ENCODE measurements around the gene PVALB. TPM values are rescaled to one million over a fixed set of nuclear protein-coding genes. Genes with fewer than 3 reads are reported as not detected.

PVALB gene
- total RNA-seq, 1 donor from 2014 or later, result not detected

DNA sequence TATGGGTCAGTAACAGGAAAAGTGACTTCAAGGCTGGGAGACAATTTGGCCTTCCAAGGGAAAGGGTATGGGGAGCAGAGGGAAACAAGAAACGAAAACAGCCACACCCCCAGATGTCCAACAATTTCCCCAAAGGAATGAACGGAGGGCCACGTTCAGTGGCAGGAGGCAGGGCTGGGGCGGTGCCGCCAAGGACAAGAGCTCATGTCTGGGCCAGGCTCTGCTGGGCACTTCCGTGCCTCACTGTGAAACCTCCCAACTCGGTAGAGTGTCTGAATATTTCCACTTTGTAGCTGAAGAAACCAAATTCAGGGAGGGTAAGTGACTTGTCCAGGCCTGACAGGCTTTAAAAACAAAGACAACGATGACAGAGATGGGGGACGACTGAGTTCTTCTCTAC lies 52.8 kb downstream of the PVALB start:
- peak in 1 of 2 experiments; percentile 13 for DNase-seq (ENCODE audit: low spot score in 2 of 2, unreplicated experiment in 2 of 2)
- no peak overlapping the region for H3K27ac Mint-ChIP-seq
- no peaks in the 10 kb centered on the region for H3K4me1 Mint-ChIP-seq
- H3K9me3 Mint-ChIP-seq, result no peaks in the 10 kb centered on the region
- no peak overlapping the region for H3K4me3 Mint-ChIP-seq
- TF ChIP-seq, protein P1, sequence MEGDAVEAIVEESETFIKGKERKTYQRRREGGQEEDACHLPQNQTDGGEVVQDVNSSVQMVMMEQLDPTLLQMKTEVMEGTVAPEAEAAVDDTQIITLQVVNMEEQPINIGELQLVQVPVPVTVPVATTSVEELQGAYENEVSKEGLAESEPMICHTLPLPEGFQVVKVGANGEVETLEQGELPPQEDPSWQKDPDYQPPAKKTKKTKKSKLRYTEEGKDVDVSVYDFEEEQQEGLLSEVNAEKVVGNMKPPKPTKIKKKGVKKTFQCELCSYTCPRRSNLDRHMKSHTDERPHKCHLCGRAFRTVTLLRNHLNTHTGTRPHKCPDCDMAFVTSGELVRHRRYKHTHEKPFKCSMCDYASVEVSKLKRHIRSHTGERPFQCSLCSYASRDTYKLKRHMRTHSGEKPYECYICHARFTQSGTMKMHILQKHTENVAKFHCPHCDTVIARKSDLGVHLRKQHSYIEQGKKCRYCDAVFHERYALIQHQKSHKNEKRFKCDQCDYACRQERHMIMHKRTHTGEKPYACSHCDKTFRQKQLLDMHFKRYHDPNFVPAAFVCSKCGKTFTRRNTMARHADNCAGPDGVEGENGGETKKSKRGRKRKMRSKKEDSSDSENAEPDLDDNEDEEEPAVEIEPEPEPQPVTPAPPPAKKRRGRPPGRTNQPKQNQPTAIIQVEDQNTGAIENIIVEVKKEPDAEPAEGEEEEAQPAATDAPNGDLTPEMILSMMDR (IDR thresholded peaks at IDR 0.05; ENCODE audit: unreplicated experiment), result no peak
- H3K27me3 Mint-ChIP-seq (ENCODE audit: low read depth), result no peaks in the 10 kb centered on the region
- peaks cover 15% of the 10 kb centered on the region for H3K36me3 Mint-ChIP-seq

DNA sequence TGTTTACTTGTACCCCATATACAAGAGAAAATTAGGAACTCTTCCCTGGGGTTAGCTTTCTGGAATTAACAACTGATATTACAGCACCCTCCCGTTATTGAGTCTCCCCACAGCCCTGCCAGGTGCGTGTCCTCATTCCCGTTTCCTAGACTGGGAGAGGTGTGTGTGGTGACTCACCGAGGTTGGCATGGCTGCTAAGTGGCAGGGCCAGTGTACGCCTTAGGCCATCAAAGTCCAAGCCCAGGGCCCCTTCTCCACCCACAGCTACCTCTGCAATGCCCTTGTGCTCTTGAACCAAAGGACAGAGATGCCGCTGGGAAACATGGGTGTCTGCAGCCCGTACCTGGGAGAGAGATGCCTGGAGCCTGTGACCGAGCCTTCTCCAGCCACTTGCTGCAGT lies 53.3 kb downstream of the PVALB start:
- Mint-ChIP-seq H3K27me3 (ENCODE audit: low read depth) (no peaks in the 10 kb centered on the region), H3K4me3 (no peak overlapping the region), H3K27ac (no peak overlapping the region), H3K36me3 (peaks cover 15% of the 10 kb centered on the region), H3K4me1 (no peaks in the 10 kb centered on the region), H3K9me3 (no peaks in the 10 kb centered on the region)
- peak in 1 of 2 experiments; percentile 2 for DNase-seq (ENCODE audit: low spot score in 2 of 2, unreplicated experiment in 2 of 2)
- TF ChIP-seq, protein P1 (IDR thresholded peaks at IDR 0.05; ENCODE audit: unreplicated experiment), result no peak

DNA sequence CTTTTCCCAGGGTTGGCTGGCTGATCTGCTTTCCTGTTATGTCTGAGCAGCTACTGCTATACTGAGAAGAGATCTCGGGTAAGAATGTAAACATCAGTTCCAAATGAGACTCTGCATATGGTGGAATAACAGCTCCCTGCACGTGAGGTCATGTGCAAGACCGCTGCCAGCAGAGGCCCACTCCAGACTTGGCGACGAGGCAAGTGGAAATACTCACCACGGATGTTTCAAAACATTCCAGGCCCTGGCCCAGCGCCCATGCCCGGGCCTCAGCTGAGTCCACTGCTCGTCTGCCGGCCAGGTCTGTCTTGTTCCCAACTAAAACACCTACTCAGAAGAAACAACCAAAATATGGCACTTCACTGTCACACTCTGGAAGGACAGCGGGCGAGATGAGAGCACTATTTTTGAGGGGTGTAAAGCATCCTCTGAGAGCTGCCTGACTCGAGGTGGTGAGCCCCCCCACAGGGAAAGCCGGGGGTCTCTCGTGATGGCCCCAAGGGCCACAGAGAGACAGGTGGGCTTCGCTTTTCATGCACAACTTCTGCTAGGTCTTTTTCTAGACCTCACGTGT lies 54.1 kb downstream of the PVALB start:
- DNase-seq (ENCODE audit: low spot score in 2 of 2, unreplicated experiment in 2 of 2), result peak in 1 of 2 experiments; percentile 7
- H3K27me3 Mint-ChIP-seq (ENCODE audit: low read depth), result no peaks in the 10 kb centered on the region
- H3K4me1 Mint-ChIP-seq, result no peaks in the 10 kb centered on the region
- H3K27ac Mint-ChIP-seq, result no peak overlapping the region
- H3K9me3 Mint-ChIP-seq, result no peaks in the 10 kb centered on the region
- H3K4me3 Mint-ChIP-seq, result no peak overlapping the region
- TF ChIP-seq, protein P1 (IDR thresholded peaks at IDR 0.05; ENCODE audit: unreplicated experiment), result no peak
- peaks cover 15% of the 10 kb centered on the region for H3K36me3 Mint-ChIP-seq

DNA sequence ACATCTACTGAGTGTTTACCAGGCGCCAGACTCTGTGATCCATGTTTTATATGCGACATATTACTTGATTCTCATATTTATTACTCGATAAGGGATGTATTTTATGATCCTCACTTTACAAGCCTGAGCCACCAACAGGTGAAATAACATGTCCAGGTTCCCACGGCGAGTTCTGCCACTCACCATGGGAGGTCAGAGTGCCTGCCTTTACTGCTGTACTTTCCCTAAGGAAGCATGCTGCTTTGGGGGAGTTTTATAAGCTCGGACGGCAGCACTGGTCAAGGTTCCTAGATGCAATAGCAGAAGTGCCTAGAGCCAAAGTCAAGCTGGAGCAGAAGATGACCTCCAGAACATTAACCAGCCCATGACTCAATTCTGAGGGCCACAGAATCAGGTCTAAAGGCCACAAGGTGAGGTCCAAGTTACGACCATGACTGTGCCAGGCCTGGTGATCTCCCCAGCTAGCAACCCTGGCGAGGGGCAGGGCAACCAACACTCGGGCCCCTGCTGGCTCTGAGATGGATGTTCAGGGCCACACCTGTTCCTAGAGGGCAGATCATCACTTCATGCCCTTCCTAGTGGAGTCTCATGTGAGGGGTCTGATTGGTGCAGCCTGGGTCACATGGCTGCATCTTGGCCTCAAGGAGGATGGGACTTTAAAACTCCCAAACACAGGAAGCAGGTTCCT lies 55.1 kb downstream of the PVALB start:
- Mint-ChIP-seq H3K4me3 (no peak overlapping the region), H3K27ac (no peak overlapping the region), H3K9me3 (no peaks in the 10 kb centered on the region), H3K36me3 (peaks cover 12% of the 10 kb centered on the region), H3K4me1 (no peaks in the 10 kb centered on the region), H3K27me3 (ENCODE audit: low read depth) (peaks cover 3% of the 10 kb centered on the region)
- TF ChIP-seq, protein P1 (IDR thresholded peaks at IDR 0.05; ENCODE audit: unreplicated experiment), result no peak
- peak in 1 of 2 experiments; percentile 2 for DNase-seq (ENCODE audit: low spot score in 2 of 2, unreplicated experiment in 2 of 2)

DNA sequence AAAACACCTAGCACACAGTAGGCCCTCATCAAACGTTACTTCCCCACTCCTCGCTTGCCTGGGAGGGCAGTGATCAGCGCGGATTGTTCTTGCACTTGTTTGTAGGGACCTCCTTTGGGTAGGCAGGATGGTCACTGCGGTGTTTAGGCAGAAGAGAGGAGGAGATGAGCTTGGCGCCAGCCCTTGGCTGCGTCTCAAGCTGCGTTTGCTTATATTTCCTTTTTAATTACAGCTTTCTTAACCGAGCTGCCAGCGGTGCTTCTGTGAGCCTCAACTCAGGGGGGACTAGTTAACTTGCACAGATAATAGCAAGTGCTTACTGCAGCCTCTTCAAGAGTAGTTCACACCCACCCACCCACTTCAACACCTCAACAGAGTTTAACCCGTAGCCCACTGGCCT lies 56.0 kb downstream of the PVALB start:
- TF ChIP-seq, protein P1 (IDR thresholded peaks at IDR 0.05; ENCODE audit: unreplicated experiment), result no peak
- Mint-ChIP-seq H3K36me3 (peaks cover 12% of the 10 kb centered on the region), H3K27ac (no peak overlapping the region)

More for the DNA sequence above, 56.0 kb downstream of the PVALB start:
- Mint-ChIP-seq H3K4me1 (no peaks in the 10 kb centered on the region), H3K4me3 (no peak overlapping the region), H3K27me3 (ENCODE audit: low read depth) (peaks cover 3% of the 10 kb centered on the region), H3K9me3 (no peaks in the 10 kb centered on the region)
- no peak for DNase-seq (ENCODE audit: low spot score in 2 of 2, unreplicated experiment in 2 of 2)

Measured in mesothelial cell of epicardium (in vitro differentiated cells).